Neural progenitor cell (in vitro differentiated cells): ENCODE results near the gene ANKRD18B. TPM values are rescaled to one million over a fixed set of nuclear protein-coding genes. Genes with fewer than 3 reads are reported as not detected.
A peak's percentile ranks its signal among the peaks of the same experiment; 100 is the strongest.
"Not testable (repeated sequence)": the region's sequence is repeated elsewhere in the genome, so short reads cannot be mapped to it uniquely, and the experiment has no call there.

Experiments used
- DNase-seq: peaks from one replicate; pipeline ENCODE4 v3.0.0-alpha.2; 2016; ENCODE audit warnings: low spot score
- H2AFZ ChIP-seq: fragments of 200-600 bp; sonication (generic); replicated peaks from 2 replicates; pipeline ENCODE4 v1.6.1; 2016; ENCODE audit warnings: antibody characterized with exemption
- H3F3A ChIP-seq: fragments of 200-600 bp; sonication (generic); 2 replicates; pipeline ENCODE4 v1.6.1; 2016; ENCODE audit warnings: antibody characterized with exemption, low read depth
- H3K27ac ChIP-seq: fragments of 200-600 bp; sonication (generic); 2 replicates; pipeline ENCODE4 v1.5.1; 2016; ENCODE audit warnings: mild to moderate bottlenecking
- H3K27me3 ChIP-seq: fragments of 200-600 bp; sonication (generic); 2 replicates; pipeline ENCODE4 v1.6.1; 2016; ENCODE audit warnings: mild to moderate bottlenecking, moderate library complexity
- H3K36me3 ChIP-seq: fragments of 200-600 bp; sonication (generic); 2 replicates; pipeline ENCODE4 v1.5.1; 2016
- H3K4me1 ChIP-seq: fragments of 200-600 bp; sonication (generic); 2 replicates; pipeline ENCODE4 v1.6.1; 2016; ENCODE audit warnings: mixed run types
- H3K4me2 ChIP-seq: fragments of 200-600 bp; sonication (generic); 2 replicates; pipeline ENCODE4 v1.6.1; 2016
- H3K4me3 ChIP-seq: fragments of 200-600 bp; sonication (generic); 2 replicates; pipeline ENCODE4 v1.5.1; 2016
- H3K79me2 ChIP-seq: fragments of 200-600 bp; sonication (generic); 2 replicates; pipeline ENCODE4 v1.6.1; 2016; ENCODE audit warnings: low read depth
- H3K9ac ChIP-seq: fragments of 200-600 bp; sonication (generic); 2 replicates; pipeline ENCODE4 v1.6.1; 2016
- H3K9me3 ChIP-seq: fragments of 200-600 bp; sonication (generic); 2 replicates; pipeline ENCODE4 v1.5.1; 2016; ENCODE audit warnings: low read depth
- H4K20me1 ChIP-seq: fragments of 200-600 bp; sonication (generic); 2 replicates; pipeline ENCODE4 v1.6.1; 2016; ENCODE audit warnings: low read depth
- H3K27ac Mint-ChIP-seq: 3 replicates; pipeline ENCODE4 v1.8.0; 2021; ENCODE audit warnings: mixed read lengths
- H3K27me3 Mint-ChIP-seq: 2 replicates; pipeline ENCODE4 v1.8.0; 2022; ENCODE audit warnings: low read depth, mild to moderate bottlenecking, inconsistent platforms, moderate library complexity, mixed read lengths; ENCODE audit not compliant: insufficient read depth
- H3K36me3 Mint-ChIP-seq: 3 replicates; pipeline ENCODE4 v1.8.0; 2021; ENCODE audit warnings: mixed read lengths
- H3K4me1 Mint-ChIP-seq: 3 replicates; pipeline ENCODE4 v1.8.0; 2021; ENCODE audit warnings: mixed read lengths
- H3K4me3 Mint-ChIP-seq: 3 replicates; pipeline ENCODE4 v1.8.0; 2021; ENCODE audit warnings: mild to moderate bottlenecking, moderate library complexity, mixed read lengths
- H3K9me3 Mint-ChIP-seq: 3 replicates; pipeline ENCODE4 v1.8.0; 2020; ENCODE audit warnings: mixed read lengths
- CTCF ChIP-seq: fragments of 200-600 bp; sonication (generic); IDR thresholded peaks from 2 replicates; pipeline ENCODE4 v1.5.1; 2017; ENCODE audit warnings: antibody characterized with exemption, mild to moderate bottlenecking
- EZH2 ChIP-seq: fragments of 200-600 bp; sonication (generic); IDR thresholded peaks from 2 replicates; pipeline ENCODE4 v1.6.1; 2017; ENCODE audit warnings: antibody characterized with exemption, mild to moderate bottlenecking, moderate library complexity
- EZH2phosphoT487 ChIP-seq: fragments of 200-600 bp; sonication (generic); IDR thresholded peaks from 2 replicates; pipeline ENCODE4 v1.6.1; 2017; ENCODE audit warnings: antibody characterized with exemption
- total RNA-seq: library from RNA; depleted of rRNA; stranded (reverse); fragments of >200 nt; gene quantifications from 2 replicates; pipeline ENCODE4 v1.2.3, GENCODE V29; 2015; ENCODE audit warnings: low replicate concordance

ANKRD18B gene
- 10.3 and 14.7 TPM in 2 replicates for total RNA-seq

- H3K9me3 Mint-ChIP-seq, H3K27ac Mint-ChIP-seq: not testable (repeated sequence)
Observed at GRCh38 chr9:33523397-33524305, at the start of gene ANKRD18B. TSS of gene ANKRD18B (plus strand) at chr9:33524251. CDS start at chr9:33524490, 239 bp downstream.

DNA sequence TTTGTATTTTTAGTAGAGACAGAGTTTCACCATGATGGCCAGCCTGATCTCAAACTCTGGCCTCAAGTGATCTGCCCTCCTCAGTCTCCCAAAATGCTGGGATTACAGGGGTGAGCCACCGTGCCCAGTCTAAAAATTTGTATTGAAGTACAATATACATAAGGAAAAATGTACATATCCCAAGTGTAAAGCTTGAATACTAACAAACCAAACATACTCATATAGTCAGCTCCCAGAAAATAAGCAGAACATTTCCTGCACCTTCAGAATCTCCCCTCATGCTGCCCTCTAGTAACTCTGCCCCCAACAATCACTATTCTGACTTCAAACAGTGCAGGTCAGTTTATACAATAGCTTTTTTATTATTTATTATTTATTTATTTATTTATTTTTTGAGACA, 48.7 kb upstream of the ANKRD18B start:
- no peaks in the 10 kb centered on the region for H3K27me3 ChIP-seq
- H3K4me1 ChIP-seq: peaks cover 3% of the 10 kb centered on the region
- no peak overlapping the region for H3K4me2 ChIP-seq
- peaks cover 3% of the 10 kb centered on the region for H3K36me3 Mint-ChIP-seq
- peaks cover 12% of the 10 kb centered on the region for H3K4me1 Mint-ChIP-seq
- H3F3A ChIP-seq: no peaks in the 10 kb centered on the region
- H4K20me1 ChIP-seq: no peaks in the 10 kb centered on the region
- no peak overlapping the region for H3K9ac ChIP-seq
- no peak overlapping the region for H3K27ac Mint-ChIP-seq
- H2AFZ ChIP-seq: no peak overlapping the region
- H3K36me3 ChIP-seq: no peaks in the 10 kb centered on the region
- peaks cover 27% of the 10 kb centered on the region for H3K79me2 ChIP-seq
- no peaks in the 10 kb centered on the region for H3K9me3 Mint-ChIP-seq
- H3K27me3 Mint-ChIP-seq: peaks cover 5% of the 10 kb centered on the region
- H3K4me3 ChIP-seq: no peak overlapping the region
- no peak for TF ChIP-seq EZH2phosphoT487
- TF ChIP-seq CTCF: no peak
- no peak for TF ChIP-seq EZH2
- H3K27ac ChIP-seq: no peak overlapping the region
- H3K9me3 ChIP-seq: no peaks in the 10 kb centered on the region
- peak overlapping the region; percentile 24 for H3K4me3 Mint-ChIP-seq
- no peak for DNase-seq

More at GRCh38 chr9:33523397-33524305, at the start of gene ANKRD18B:
- H3K4me1 ChIP-seq, H3K36me3 ChIP-seq, H3K36me3 Mint-ChIP-seq, H3K9me3 ChIP-seq, H3K79me2 ChIP-seq, H4K20me1 ChIP-seq, H3K27me3 Mint-ChIP-seq, H3K27ac ChIP-seq, H3K9ac ChIP-seq, H3F3A ChIP-seq: not testable (repeated sequence)
- H2AFZ ChIP-seq: peak within 1 kb of the TSS; percentile 96
- H3K4me3 ChIP-seq: peak within 1 kb of the TSS; percentile 65
- Mint-ChIP-seq H3K4me1 (peaks cover 10% of the 10 kb centered on the region), H3K4me3 (peak within 1 kb of the TSS; percentile 97)
- peak; percentile 53 for TF ChIP-seq CTCF
- peaks cover 13% of the 10 kb centered on the region for H3K27me3 ChIP-seq
- H3K4me2 ChIP-seq: peak within 1 kb of the TSS; percentile 96
- peak; percentile 81 for DNase-seq

- no peaks in the 10 kb centered on the region for H3K27me3 ChIP-seq
- Mint-ChIP-seq H3K27ac (no peak overlapping the region), H3K4me3 (no peak overlapping the region), H3K27me3 (peaks cover 5% of the 10 kb centered on the region), H3K9me3 (no peaks in the 10 kb centered on the region), H3K4me1 (peaks cover 12% of the 10 kb centered on the region), H3K36me3 (peaks cover under 1% of the 10 kb centered on the region)
- H3K27ac ChIP-seq: no peak overlapping the region
- H3K9me3 ChIP-seq: no peaks in the 10 kb centered on the region
- no peak overlapping the region for H2AFZ ChIP-seq
- no peaks in the 10 kb centered on the region for H3K36me3 ChIP-seq
- H3K79me2 ChIP-seq: peaks cover 27% of the 10 kb centered on the region
- H3K9ac ChIP-seq: no peak overlapping the region
- H3K4me2 ChIP-seq: no peak overlapping the region
- peaks cover 3% of the 10 kb centered on the region for H3K4me1 ChIP-seq
- H3F3A ChIP-seq: no peaks in the 10 kb centered on the region
- no peak for TF ChIP-seq EZH2phosphoT487
- no peak overlapping the region for H3K4me3 ChIP-seq
- H4K20me1 ChIP-seq: no peaks in the 10 kb centered on the region
- DNase-seq: no peak
Observed at GRCh38 chr9:33476503-33476902, 47.5 kb upstream of the ANKRD18B start.

- Mint-ChIP-seq H3K27me3 (peaks cover 5% of the 10 kb centered on the region), H3K4me1 (no peaks in the 10 kb centered on the region), H3K9me3 (no peaks in the 10 kb centered on the region), H3K27ac (no peak overlapping the region), H3K4me3 (peak overlapping the region; percentile 27), H3K36me3 (no peaks in the 10 kb centered on the region)
- TF ChIP-seq EZH2phosphoT487 (no peak), EZH2 (no peak), CTCF (no peak)
- Histone ChIP-seq H3F3A (no peaks in the 10 kb centered on the region), H4K20me1 (no peaks in the 10 kb centered on the region), H3K4me3 (no peak overlapping the region), H2AFZ (no peak overlapping the region), H3K36me3 (no peaks in the 10 kb centered on the region), H3K4me2 (no peak overlapping the region), H3K9me3 (no peaks in the 10 kb centered on the region), H3K9ac (no peak overlapping the region), H3K27me3 (no peaks in the 10 kb centered on the region), H3K4me1 (no peaks in the 10 kb centered on the region), H3K79me2 (no peaks in the 10 kb centered on the region), H3K27ac (no peak overlapping the region)
- DNase-seq: no peak
Observed at GRCh38 chr9:33480106-33480505, 43.9 kb upstream of the ANKRD18B start.
